HG03175 (cell line): ENCODE results near the gene MADD.

ENCODE experiments used
- ATAC-seq: cut with Tn5 transposase; IDR thresholded peaks from one replicate; pipeline ENCODE4 v1.9.1; 2021; ENCODE audit warnings: mild to moderate bottlenecking, moderate library complexity; ENCODE audit not compliant: unreplicated experiment

The MADD gene

DNA sequence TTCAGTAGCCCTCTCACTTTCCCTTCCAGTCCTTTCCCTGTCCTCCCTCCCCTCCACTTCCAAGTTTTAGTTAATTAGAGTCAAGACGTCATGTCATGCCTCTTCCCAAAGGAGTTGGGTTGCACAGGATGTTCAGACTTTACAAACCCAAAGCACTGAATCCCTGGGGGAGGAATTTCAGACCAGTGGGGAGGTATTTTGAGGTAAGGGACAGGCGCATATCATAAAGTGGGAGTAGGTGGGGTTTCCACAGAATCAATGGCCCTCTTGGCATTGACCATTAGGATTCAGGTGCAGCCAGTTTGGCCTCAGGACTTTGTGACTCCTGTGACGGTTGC lies 20.6 kb upstream of the MADD start:
- ATAC-seq = no peak

- no peak for ATAC-seq
These were observed 18.2 kb upstream of the MADD start for GRCh38 chr11:47251751-47252150.

DNA sequence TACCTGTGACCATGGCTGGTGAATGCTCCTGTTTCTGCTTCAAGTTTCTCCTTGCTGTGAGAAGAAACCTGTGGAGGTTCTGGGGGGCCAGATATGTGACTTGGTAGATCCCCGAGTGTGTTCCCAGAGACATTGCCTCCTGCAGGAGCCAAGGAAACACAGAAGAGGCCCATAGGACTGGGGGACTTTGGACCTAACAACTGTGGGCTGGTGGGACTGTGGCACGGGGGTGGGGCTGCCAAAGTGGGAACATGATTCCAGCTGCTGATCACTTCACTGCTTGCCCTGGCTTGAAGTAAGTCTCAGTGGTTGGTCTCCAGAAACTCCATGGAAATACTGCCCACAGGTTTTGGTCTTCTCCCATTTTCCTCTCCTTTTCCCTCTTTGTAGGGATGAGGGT lies 16.3 kb upstream of the MADD start:
- ATAC-seq = no peak

- ATAC-seq = no peak
These were observed 15.5 kb upstream of the MADD start for GRCh38 chr11:47254386-47254785.

- ATAC-seq = no peak
These were observed 13.6 kb upstream of the MADD start for GRCh38 chr11:47256374-47256773.

GRCh38 chr11:47257177-47257516 lies 12.8 kb upstream of the MADD start:
- ATAC-seq = no peak

- ATAC-seq = no peak
These were observed 12.2 kb upstream of the MADD start, which contains the start of gene NR1H3 for GRCh38 chr11:47257517-47258316. TSS of gene NR1H3 (plus strand) at chr11:47257996. CDS start at chr11:47259217, 1,221 bp downstream.

DNA sequence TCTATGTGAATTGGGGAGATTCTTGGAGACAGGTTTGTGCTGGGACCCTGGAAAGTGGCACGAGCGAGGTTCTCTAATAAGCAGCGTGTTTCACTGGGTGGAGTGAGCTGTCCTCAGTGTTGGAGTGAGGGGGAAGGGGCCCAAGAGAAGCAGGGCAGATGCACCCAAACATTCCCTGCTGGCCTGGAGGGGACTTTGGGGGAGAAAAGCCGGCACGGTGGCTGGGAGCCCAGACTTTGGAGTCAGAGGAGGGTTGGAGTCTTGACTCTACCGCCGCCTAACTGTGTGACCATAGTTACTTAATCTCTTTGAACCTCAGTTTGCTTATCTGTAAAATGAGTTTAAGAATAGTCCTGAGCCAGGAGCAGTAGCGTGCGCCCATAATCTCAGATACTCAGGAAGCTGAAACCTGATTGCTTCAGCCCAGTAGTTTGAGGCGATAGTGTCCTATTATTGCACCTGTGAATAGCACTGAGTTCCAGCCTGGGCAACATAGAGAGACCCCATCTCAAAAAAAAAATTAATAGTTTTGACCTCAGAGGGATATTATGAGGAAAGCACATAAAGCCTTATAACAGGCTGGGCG lies 11.5 kb upstream of the MADD start:
- ATAC-seq = no peak

GRCh38 chr11:47259232-47259977 lies 10.5 kb upstream of the MADD start:
- no peak for ATAC-seq

DNA sequence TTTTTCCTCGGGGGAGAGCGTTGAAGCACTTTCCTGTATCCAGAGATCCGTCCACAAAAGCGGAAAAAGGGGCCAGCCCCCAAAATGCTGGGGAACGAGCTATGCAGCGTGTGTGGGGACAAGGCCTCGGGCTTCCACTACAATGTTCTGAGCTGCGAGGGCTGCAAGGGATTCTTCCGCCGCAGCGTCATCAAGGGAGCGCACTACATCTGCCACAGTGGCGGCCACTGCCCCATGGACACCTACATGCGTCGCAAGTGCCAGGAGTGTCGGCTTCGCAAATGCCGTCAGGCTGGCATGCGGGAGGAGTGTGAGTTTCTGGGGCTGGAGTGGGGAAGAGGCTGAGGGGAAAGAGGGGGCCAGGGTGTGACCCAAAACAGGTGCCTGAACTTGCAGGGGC lies 9.6 kb upstream of the MADD start:
- ATAC-seq = no peak

DNA sequence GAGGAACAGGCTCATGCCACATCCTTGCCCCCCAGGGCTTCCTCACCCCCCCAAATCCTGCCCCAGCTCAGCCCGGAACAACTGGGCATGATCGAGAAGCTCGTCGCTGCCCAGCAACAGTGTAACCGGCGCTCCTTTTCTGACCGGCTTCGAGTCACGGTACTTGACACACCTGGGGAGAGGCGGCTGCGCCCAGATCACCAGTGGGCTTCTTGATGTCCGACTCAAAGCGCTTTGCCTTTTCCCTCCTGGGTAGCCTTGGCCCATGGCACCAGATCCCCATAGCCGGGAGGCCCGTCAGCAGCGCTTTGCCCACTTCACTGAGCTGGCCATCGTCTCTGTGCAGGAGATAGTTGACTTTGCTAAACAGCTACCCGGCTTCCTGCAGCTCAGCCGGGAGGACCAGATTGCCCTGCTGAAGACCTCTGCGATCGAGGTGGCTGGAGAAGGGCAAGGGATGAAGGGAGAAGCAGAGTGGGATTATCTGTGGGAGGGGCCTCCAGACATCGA lies 8.6 kb upstream of the MADD start:
- ATAC-seq = no peak

DNA sequence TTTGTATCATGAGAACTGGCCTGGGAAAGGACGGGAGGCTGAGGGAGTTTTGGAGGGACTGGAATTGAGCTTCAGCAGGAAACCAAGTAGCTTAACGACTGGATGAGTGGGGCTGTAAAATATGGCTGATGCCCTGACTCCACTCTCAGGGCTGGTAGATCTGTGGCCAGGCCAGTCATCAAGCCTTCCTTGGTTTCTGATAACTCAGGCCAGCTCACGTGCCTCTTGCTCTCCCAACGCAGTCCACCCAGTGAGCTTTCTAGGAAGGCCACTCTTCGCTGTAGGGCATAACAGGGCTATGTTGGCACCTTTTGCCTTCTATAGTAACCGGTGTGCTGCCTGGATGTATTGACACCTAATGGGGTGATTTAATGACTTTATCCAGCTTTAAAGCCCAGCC lies 5.8 kb upstream of the MADD start:
- ATAC-seq = no peak

DNA sequence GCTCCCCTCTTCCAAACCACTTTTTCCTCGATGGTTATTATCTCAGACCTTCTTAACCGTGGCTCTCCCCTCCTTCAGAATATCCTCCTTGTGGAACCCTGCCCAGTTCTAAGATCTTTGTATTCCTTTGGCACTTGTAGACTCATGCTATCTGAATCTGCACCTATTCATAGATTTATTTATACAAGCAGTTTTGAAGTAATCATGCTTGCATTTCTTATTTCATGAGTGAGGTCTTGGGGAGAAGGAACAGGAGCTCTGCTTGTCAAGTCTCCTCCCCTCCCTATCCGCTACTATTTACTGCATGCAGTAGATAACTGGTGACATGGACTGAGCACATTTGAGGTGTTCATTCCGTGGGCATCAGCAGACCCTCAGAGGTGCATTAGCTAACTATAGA lies 5.4 kb upstream of the MADD start:
- no peak for ATAC-seq

- ATAC-seq = no peak
These were observed 2.1 kb upstream of the MADD start for GRCh38 chr11:47267876-47268275.

- no peak for ATAC-seq
These were observed 1.4 kb upstream of the MADD start for GRCh38 chr11:47268448-47269001.

- peak; percentile 46 for ATAC-seq
These were observed 718 bp upstream of the MADD start for GRCh38 chr11:47269002-47269828.

DNA sequence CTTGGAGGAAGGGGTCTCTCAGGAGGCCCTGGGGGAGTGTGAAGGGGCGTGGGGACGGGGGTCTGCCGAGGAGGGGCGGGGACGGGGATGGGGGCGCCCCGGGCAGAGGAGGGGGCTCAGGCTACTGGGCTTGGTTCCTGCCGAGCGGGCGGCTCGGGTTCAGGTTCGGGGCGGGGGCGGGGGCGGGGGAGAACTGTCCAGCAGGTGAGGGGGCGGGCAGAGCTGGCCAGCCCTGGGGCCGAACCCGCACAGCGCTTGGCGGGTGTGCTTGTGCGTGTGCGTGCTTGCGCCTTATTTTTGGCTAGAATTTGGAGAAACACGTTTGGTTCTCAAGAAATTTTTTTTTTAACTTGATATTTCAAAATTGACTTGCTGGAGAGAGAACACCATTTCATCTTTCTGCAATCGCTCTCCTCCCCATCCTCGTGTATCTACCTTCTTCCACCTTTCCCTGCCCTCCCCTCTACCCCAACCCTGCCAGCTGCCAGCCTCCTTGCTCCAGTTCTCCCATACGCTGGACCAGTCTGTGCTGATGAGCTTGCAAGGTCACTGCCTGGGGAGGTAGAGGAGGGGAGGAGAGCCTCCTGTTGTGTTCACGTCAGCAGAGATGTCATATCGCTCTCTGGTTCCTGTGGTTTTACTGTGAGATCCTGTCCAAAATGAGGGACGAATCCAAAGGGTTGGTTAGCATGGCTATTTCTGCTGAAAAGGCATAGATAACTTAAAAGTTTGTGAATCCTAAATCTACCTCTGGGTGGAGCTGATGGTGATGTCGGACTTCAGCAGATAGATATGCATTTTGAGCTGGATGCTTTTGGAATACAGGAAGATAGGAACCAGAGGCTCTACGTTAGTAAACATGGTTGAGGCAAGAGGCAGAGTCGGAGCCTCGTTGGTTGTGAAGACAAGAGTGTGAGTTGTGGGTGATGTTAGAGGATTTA lies 668 bp downstream of the MADD start:
- ATAC-seq = no peak

GRCh38 chr11:47271328-47271727 lies 1.4 kb downstream of the MADD start:
- no peak for ATAC-seq

DNA sequence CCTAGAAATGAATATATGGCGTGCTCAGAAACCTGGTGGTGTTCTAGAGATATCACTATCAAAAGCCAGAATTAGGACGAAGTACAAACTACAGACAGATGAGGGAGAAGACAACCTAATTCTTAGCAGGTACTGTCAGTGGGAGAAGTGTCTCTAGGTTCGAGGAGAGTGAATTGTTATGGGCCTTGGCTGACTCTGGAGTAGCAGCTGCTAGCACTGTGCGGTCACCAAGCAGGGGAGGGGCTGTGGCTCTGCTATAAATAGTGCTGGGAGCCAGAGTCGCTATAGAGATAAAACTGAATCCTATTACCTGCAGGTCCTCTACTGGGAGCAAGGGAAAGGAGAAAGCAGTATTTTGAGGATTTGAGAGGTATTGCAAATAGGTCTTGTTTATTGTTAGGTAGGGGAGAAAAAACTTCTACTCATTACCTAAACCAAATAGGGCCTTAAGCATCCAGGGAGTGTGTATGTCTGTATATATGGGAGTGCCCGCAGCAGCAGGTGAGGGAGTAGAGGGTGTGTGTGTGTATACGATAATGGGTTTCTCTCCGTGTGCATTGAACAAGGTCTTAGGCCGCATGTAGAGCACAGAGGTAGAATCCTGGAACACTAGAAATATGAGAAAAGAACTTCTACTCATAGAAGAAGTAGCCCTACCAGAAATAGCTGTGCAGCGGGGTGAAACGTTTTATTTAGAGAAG lies 2.2 kb downstream of the MADD start:
- no peak for ATAC-seq
